GM18907 (cell line): ENCODE data around the gene CLDN24.

Experiments used
- ATAC-seq: cut with Tn5 transposase; IDR thresholded peaks from one replicate; pipeline ENCODE4 v1.9.1; 2021; ENCODE audit warnings: mild to moderate bottlenecking, moderate library complexity; ENCODE audit not compliant: unreplicated experiment

CLDN24 gene

GRCh38 chr4:183322326-183322725 is at the start of gene CLDN24:
TSS of gene CLDN24 (minus strand) at chr4:183322426. CDS start at chr4:183322426, 0 bp downstream.
- no peak for ATAC-seq

GRCh38 chr4:183370786-183371185 is 48.6 kb upstream of the CLDN24 start:
- no peak for ATAC-seq

- no peak for ATAC-seq
Observed at GRCh38 chr4:183369073-183369472, 46.8 kb upstream of the CLDN24 start.

GRCh38 chr4:183366206-183366835 is 44.1 kb upstream of the CLDN24 start:
- no peak for ATAC-seq

- no peak for ATAC-seq
Observed at GRCh38 chr4:183364025-183364424, 41.8 kb upstream of the CLDN24 start.

- no peak for ATAC-seq
Observed at GRCh38 chr4:183362916-183363542, 40.8 kb upstream of the CLDN24 start.

- ATAC-seq = no peak
Observed at GRCh38 chr4:183362036-183362435, 39.8 kb upstream of the CLDN24 start.

- no peak for ATAC-seq
Observed at GRCh38 chr4:183360161-183360919, 38.1 kb upstream of the CLDN24 start.

GRCh38 chr4:183358215-183358755 is 36.1 kb upstream of the CLDN24 start:
- no peak for ATAC-seq

- ATAC-seq = no peak
Observed at GRCh38 chr4:183356931-183357675, 34.9 kb upstream of the CLDN24 start.

GRCh38 chr4:183356173-183356830 is 34.1 kb upstream of the CLDN24 start:
- ATAC-seq = no peak

- no peak for ATAC-seq
Observed at GRCh38 chr4:183355405-183355804, 33.2 kb upstream of the CLDN24 start.

GRCh38 chr4:183354219-183354618 is 32.0 kb upstream of the CLDN24 start:
- no peak for ATAC-seq

GRCh38 chr4:183353557-183353956 is 31.3 kb upstream of the CLDN24 start:
- ATAC-seq = no peak

GRCh38 chr4:183352546-183352945 is 30.3 kb upstream of the CLDN24 start:
- no peak for ATAC-seq

GRCh38 chr4:183350317-183351071 is 28.3 kb upstream of the CLDN24 start:
- no peak for ATAC-seq

GRCh38 chr4:183349673-183350072 is 27.4 kb upstream of the CLDN24 start:
- no peak for ATAC-seq

- no peak for ATAC-seq
Observed at GRCh38 chr4:183348706-183349659, 26.8 kb upstream of the CLDN24 start.

- ATAC-seq = no peak
Observed at GRCh38 chr4:183348136-183348535, 25.9 kb upstream of the CLDN24 start.
